Uterine smooth muscle cell (primary cell): ENCODE measurements around the gene SMARCA2. TPM values are rescaled to one million over a fixed set of nuclear protein-coding genes. Genes with fewer than 3 reads are reported as not detected.

Experiments used
- total RNA-seq: library from RNA; depleted of rRNA; stranded (reverse); fragments of >200 nt; gene quantifications from 2 replicates; pipeline ENCODE4 v1.2.3, GENCODE V29; 2014

Gene SMARCA2
- total RNA-seq: 59.1 and 61.6 TPM in 2 replicates

DNA sequence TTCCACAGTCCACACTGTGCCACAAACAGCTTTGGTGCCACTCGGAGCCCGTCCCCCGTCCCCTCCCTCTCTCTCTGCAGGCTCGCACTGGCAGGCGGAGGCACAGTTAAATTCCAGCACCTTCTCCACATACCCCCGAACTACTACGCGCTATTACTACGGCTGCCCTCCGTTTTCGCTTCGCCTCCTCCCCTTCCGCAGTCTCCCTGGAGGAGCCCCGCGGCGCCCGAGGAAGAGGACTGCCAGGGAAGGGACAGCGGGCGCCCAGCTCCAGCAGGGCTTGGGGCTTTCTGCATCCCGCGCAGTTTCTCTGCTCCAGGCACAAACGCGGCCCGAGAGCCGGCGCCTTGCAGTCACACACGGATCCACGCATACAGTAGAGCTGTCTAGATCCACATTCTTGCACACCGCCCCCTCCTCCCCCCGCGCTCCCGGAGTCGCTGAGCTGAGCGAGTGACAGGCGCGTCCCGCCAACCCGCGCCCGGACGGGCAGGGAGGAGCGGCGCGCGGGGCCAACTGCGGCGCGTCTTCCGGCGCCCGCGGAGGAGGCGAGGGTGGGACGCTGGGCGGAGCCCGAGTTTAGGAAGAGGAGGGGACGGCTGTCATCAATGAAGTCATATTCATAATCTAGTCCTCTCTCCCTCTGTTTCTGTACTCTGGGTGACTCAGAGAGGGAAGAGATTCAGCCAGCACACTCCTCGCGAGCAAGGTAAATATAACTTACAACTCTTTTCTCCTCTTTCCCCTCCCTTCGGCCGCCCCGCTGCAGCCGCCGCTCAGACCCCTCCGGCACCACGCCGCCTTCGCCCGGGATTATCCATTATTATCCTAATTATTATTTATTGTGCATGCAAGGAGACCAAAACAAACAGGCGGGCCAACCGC lies at the start of gene SMARCA2:
TSS of gene SMARCA2 (plus strand) at position 652 of the 885 bp plus-strand sequence. CDS start 13,676 bp downstream, outside the sequence.

